LNCaP clone FGC (cell line): Measurements from ENCODE around the gene GPR101.
A peak's percentile ranks its signal among the peaks of the same experiment; 100 is the strongest.

Experiments used
- DNase-seq: peaks from one replicate; pipeline ENCODE4 v3.0.0-alpha.2; 2011; ENCODE audit warnings: low read depth
- H3K4me3 ChIP-seq: 2 replicates; pipeline ENCODE4 v1.5.1; 2011; ENCODE audit warnings: mild to moderate bottlenecking, low read depth, low read length, control low read depth
- TF ChIP-seq, protein P1 (sequence below): IDR thresholded peaks from 2 replicates; pipeline ENCODE4 v1.5.1; 2012; ENCODE audit warnings: mild to moderate bottlenecking; ENCODE audit not compliant: control insufficient read depth, insufficient read depth; ENCODE audit errors: extremely low read depth

The GPR101 gene

DNA sequence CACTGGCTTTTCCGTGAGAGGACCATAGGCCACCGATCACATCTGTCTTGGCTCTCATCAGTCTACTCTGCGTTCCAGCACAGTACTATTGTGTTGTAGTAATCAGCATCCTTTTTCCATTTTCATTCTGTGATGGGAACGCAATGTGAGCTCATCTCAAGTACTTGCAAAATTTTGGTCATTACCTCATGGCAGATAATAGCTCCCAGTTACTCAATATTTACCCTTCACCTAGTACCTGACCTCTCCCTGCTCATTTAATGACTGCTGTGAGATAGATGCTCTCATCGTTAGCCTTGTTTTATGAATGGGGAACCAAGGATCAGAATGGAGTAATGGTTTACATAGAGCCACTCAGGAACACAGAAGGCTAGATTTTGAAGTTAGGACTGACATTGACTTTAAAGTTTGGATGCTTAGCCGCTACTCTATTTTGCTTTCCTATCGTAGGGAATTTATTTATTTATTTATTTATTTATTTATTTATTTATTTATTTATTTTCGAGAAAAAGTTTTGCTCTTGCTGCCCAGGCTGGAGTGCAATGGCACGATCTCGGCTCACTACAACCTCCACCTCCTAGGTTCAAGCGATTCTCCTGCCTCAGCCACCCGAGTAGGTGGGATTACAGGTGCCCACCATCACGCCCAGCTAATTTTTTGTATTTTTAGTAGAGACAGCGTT is 6.5 kb upstream of the GPR101 start:
- TF ChIP-seq, protein P1, sequence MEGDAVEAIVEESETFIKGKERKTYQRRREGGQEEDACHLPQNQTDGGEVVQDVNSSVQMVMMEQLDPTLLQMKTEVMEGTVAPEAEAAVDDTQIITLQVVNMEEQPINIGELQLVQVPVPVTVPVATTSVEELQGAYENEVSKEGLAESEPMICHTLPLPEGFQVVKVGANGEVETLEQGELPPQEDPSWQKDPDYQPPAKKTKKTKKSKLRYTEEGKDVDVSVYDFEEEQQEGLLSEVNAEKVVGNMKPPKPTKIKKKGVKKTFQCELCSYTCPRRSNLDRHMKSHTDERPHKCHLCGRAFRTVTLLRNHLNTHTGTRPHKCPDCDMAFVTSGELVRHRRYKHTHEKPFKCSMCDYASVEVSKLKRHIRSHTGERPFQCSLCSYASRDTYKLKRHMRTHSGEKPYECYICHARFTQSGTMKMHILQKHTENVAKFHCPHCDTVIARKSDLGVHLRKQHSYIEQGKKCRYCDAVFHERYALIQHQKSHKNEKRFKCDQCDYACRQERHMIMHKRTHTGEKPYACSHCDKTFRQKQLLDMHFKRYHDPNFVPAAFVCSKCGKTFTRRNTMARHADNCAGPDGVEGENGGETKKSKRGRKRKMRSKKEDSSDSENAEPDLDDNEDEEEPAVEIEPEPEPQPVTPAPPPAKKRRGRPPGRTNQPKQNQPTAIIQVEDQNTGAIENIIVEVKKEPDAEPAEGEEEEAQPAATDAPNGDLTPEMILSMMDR = no peak
- H3K4me3 ChIP-seq = no peak overlapping the region
- no peak for DNase-seq

DNA sequence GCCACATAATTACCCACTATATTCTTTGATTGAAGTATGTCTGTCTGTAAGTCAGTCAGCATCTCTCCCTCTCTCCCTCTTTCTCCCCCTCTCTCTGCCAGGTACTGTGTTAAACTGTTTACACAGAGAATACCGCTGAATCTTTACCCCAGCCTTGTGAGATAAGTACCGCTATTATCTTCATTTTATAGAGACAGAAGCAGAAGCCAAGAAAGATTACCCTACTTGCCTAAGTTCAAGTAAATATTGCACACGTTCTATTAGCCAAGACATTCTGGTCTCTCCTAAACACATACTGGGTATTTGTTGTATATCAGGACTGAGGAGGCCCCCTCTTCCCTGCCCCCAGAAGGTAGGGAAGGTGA is 695 bp upstream of the GPR101 start:
- DNase-seq = peak; percentile 44
- no peak overlapping the region for H3K4me3 ChIP-seq
- TF ChIP-seq, protein P1 = no peak

DNA sequence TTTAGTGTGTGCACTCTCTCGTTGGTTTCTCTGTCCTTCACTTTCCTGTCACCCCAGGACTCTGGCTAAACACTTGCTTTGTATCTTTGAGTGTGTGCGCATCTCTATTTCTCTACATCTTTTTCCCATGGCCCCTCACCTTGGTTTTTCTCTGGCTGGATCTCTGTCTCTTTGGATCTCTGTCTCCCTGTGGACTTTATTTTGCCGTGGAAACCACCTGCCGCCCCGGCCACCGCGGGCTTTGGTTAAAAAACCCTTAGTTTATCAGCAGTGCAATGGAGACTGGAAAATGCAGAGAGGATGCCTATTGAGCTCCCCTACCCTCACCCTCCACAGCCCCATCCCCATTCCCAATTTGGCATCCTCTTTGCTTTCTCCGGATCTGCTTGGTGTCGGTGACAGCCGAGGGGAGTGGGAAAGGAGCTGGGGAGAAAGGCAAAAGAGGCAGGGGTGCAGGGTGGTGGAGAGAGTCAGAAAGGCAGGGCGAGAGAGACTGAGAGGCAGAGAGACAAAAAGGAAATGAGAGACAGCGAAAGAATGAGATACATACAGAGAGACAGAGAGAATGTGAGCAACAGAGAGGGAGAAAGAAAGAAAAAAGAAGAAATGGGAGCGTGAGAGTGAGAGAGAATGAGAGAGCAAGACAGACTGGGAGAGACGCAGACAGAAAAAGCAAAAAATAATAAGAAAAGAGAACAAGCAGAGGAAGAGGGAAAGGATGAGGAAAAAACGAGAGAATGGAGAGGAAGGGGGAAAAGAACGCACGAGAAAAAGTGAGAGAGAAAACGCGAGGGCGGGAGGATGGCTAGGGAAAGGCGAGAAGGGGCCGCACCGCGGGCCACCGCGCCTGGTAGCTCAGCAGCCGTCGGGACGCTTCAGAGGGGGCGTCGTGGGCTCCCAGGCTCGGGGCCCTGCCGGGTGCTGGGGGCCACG is 688 bp downstream of the GPR101 start:
- no peak for DNase-seq
- TF ChIP-seq, protein P1 = no peak
- no peak overlapping the region for H3K4me3 ChIP-seq

DNA sequence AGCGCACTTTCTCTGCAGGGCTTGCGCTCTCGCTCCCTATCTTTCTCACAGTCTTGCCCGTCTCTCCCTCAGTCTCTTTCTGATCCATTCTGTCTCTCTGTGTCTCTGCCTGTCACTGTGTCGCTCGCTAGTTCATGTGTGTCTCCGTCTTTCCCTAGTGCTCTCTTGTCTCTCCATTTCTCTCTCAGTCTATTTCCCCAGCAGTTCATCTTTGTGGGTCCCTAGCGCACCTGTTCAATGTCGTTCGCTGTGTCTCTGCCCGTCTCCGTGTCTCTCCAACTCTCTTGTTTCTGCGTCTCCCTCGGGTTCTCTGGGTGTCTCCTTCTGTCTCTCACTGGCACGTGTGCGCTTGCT is 1.5 kb downstream of the GPR101 start:
- DNase-seq = no peak
- TF ChIP-seq, protein P1 = no peak
- H3K4me3 ChIP-seq = peak overlapping the region; percentile 36

DNA sequence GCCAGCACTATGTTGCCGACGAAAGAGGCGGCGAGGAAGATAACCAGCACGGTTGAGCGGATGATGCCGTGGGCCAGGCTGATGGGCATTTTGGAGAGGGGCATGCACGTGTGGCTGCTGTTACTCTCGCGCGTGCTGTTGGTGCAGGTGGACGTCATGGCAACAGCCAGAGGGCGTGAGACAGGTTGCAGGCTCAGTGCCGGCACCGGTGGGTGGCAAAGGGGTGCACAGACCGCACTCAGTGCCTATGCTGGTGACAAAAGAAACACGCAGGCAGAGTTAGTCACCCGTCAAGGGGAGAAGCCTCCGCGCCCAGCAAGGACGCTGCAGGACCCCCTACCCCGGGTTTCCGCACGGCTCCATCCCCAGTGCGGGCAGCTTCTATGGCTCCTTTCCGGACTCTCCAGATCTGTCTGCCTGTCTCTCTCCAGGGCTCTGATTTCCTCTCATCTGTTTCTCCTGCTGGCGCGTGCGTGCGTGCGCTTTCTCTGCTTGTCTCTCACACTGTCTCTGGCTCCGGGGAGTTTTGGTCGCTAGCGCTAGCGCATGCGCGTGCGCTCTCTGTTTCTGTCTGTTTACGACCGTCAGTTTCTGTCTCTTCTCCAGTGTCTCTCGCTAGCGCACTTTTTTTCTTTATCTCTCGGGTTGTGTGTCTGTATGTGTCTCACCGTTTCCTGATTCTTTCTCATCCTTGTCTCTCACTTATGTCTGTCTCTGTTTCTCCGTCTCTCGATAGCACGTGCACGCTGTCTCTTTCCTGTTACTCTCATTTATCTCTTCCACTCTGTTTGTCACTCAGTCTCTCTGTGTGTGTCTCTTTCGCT is 2.1 kb downstream of the GPR101 start:
- DNase-seq = no peak
- H3K4me3 ChIP-seq = peak overlapping the region; percentile 36
- TF ChIP-seq, protein P1 = no peak

DNA sequence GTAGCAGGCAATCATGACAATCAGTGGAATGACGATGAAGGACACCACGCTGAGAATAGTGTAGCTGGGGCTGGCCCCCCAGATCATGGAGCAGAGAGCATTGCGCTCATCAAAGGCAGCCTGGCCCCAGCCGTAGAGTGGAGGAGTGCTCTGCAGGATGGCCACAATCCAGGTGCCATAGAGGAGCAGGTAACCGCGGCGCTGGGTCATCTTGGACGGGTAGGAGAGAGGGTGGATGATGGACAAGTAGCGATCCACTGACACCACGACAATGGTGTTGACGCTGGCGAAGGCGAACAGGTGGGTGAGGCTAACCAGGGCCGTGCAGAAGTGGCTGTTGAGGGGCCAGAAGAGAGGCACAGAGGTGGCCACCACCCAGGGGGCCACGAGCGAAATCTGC is 2.8 kb downstream of the GPR101 start:
- no peak for DNase-seq
- H3K4me3 ChIP-seq = no peak overlapping the region
- TF ChIP-seq, protein P1 = no peak
